K562 (cell line): ENCODE data around the gene RPS2. TPM values are rescaled to one million over a fixed set of nuclear protein-coding genes. Genes with fewer than 3 reads are reported as not detected.

Experiments used
- BACH1 ChIP-seq: fragments of 200-800 bp; sonication (Bioruptor generic); IDR thresholded peaks from 2 replicates; pipeline ENCODE4 v1.6.1; 2016; ENCODE audit warnings: missing genetic modification characterization, missing compliant biosample characterization
- BHLHE40 ChIP-seq: IDR thresholded peaks from 2 replicates; pipeline ENCODE4 v1.6.1; 2011; ENCODE audit warnings: low read length, improper control_type of control experiment
- CSDE1 ChIP-seq, 2 experiments: fragments of 450-650 bp; IDR thresholded peaks; 2 replicates each; pipeline ENCODE4 v1.6.1; 2016; ENCODE audit warnings: mild to moderate bottlenecking in 1 of 2
- ELF1 ChIP-seq: fragments of 200-800 bp; sonication (Bioruptor generic); IDR thresholded peaks from 2 replicates; pipeline ENCODE4 v1.6.1; 2016; ENCODE audit warnings: missing genetic modification characterization, missing compliant biosample characterization
- ELF4 ChIP-seq: fragments of 450-650 bp; formaldehyde crosslinking; IDR thresholded peaks from 2 replicates; pipeline ENCODE4 v1.4.0; 2022; ENCODE audit warnings: missing genetic modification characterization
- ESRRA ChIP-seq: fragments of 450-650 bp; IDR thresholded peaks from 2 replicates; pipeline ENCODE4 v1.6.1; 2014; ENCODE audit warnings: low read depth, mild to moderate bottlenecking, moderate library complexity, borderline replicate concordance
- ETV6 ChIP-seq, 3 experiments: fragments of 150-350 bp in 1 of 3; sonication (generic) in 1 of 3; formaldehyde crosslinking in 1 of 3; IDR thresholded peaks; 2 replicates each; pipeline versions ENCODE4 v1.6.1 to v1.8.0; 2014 to 2022; ENCODE audit warnings: borderline replicate concordance in 2 of 3, low read depth in 2 of 3, antibody characterized with exemption in 1 of 3, low read length in 1 of 3, mild to moderate bottlenecking in 1 of 3, missing genetic modification reagents in 1 of 3
- HCFC1 ChIP-seq: IDR thresholded peaks from 2 replicates; pipeline ENCODE4 v1.6.1; 2012; ENCODE audit warnings: low read depth, low read length, improper control_type of control experiment
- HNRNPH1 ChIP-seq: fragments of 200-400 bp; formaldehyde crosslinking; optimal IDR thresholded peaks from 2 replicates; pipeline ENCODE3; 2017; ENCODE audit warnings: low read depth, mild to moderate bottlenecking, low read length, moderate library complexity
- KDM4B ChIP-seq, 2 experiments: fragments of 450-650 bp in 1 of 2; sonication (generic) in 1 of 2; IDR thresholded peaks; 2 replicates each; pipeline ENCODE4 v1.6.1; 2016 to 2017; ENCODE audit warnings: borderline replicate concordance in 2 of 2, antibody characterized with exemption in 1 of 2, low read depth in 1 of 2, mild to moderate bottlenecking in 1 of 2
- MAZ ChIP-seq, 2 experiments: fragments of 450-650 bp in 1 of 2; sonication (generic) in 1 of 2; formaldehyde crosslinking; IDR thresholded peaks in 1 of 2; conservative IDR thresholded peaks in 1 of 2; 2 replicates each; pipeline versions ENCODE4 v1.4.0 to v1.5.0; 2020; ENCODE audit warnings: mild to moderate bottlenecking in 1 of 2, missing genetic modification reagents in 1 of 2
- MITF ChIP-seq: IDR thresholded peaks from 2 replicates; pipeline ENCODE4 v1.6.1; 2014; ENCODE audit warnings: antibody characterized with exemption
- NR2F6 ChIP-seq: fragments of 450-650 bp; formaldehyde crosslinking; IDR thresholded peaks from 2 replicates; pipeline ENCODE4 v1.4.0; 2020; ENCODE audit warnings: mild to moderate bottlenecking
- PRPF4 ChIP-seq: fragments of 200-400 bp; formaldehyde crosslinking; IDR thresholded peaks from one replicate; pipeline ENCODE4 v1.6.1; 2017; ENCODE audit warnings: low read length, low read depth, mild to moderate bottlenecking; ENCODE audit not compliant: insufficient read depth, poor library complexity, severe bottlenecking
- PTTG1 ChIP-seq: fragments of 450-650 bp; IDR thresholded peaks from 2 replicates; pipeline ENCODE4 v1.6.1; 2016; ENCODE audit warnings: low read depth, mild to moderate bottlenecking, missing genetic modification characterization, missing compliant biosample characterization
- SMAD2 ChIP-seq: fragments of 150-350 bp; IDR thresholded peaks from 2 replicates; pipeline ENCODE4 v1.6.1; 2014; ENCODE audit warnings: low read depth, mild to moderate bottlenecking, low read length
- TAF1 ChIP-seq: IDR thresholded peaks from 2 replicates; pipeline ENCODE4 v1.6.1; 2011; ENCODE audit warnings: mild to moderate bottlenecking, low read length, moderate library complexity; ENCODE audit not compliant: insufficient read depth, control insufficient read depth, severe bottlenecking; ENCODE audit errors: extremely low read depth
- TEAD1 ChIP-seq, 2 experiments: fragments of 450-650 bp in 1 of 2; sonication (generic) in 1 of 2; formaldehyde crosslinking; IDR thresholded peaks; 2 replicates each; pipeline versions ENCODE4 v1.4.0 to v1.8.0; 2020 to 2022; ENCODE audit warnings: mild to moderate bottlenecking in 2 of 2, missing genetic modification reagents in 1 of 2
- ZNF282 ChIP-seq: sonication (generic); formaldehyde crosslinking; IDR thresholded peaks from 2 replicates; pipeline ENCODE4 v1.8.1; 2023; ENCODE audit warnings: missing genetic modification reagents
- polyA plus RNA-seq, 8 experiments: library from polyadenylated mRNA; depleted of rRNA in 4 of 8; stranded (reverse) in 5 of 8; unstranded in 3 of 8; fragments of >200 nt; fragmentation: Nextera tagmentation in 2 of 8; fragmentation: Illumina TruSeq in 1 of 8; extraction: Ambion mirVana in 2 of 8; extraction: Trizol in 1 of 8; gene quantifications; 2 replicates each; pipeline versions ENCODE4 v1.2.1 to v1.2.3, GENCODE V29; 2011 to 2014; ENCODE audit warnings: inconsistent platforms in 1 of 8, missing spikeins in 1 of 8
- total RNA-seq, 7 experiments: library from RNA; depleted of rRNA in 6 of 7; stranded (reverse); fragments of >200 nt in 6 of 7; fragmentation: Illumina TruSeq in 2 of 7; extraction: Trizol in 2 of 7; gene quantifications; 2 replicates each; pipeline versions ENCODE4 v1.2.1 to v1.2.3, GENCODE V29; 2011 to 2021; ENCODE audit warnings: low replicate concordance in 1 of 7
- TF ChIP-seq, protein P1 (sequence below), 2 experiments: fragments of 150-350 bp in 1 of 2; IDR thresholded peaks; 2 replicates each; pipeline ENCODE4 v1.6.1; 2012 to 2016; ENCODE audit warnings: low read depth in 2 of 2, low read length in 2 of 2, mild to moderate bottlenecking in 1 of 2, moderate library complexity in 1 of 2
- TF ChIP-seq, protein P2 (sequence below): fragments of 250-450 bp; sonication (Bioruptor Pico); IDR thresholded peaks from 2 replicates; pipeline ENCODE4 v1.5.0; 2021

Gene RPS2
- total and polyA plus RNA-seq, 9 of the 15 experiments (the other 6 are each of a cell fraction or from before 2014, with no cell fraction given), result 834 to 4,794 (median 3,793) TPM

DNA sequence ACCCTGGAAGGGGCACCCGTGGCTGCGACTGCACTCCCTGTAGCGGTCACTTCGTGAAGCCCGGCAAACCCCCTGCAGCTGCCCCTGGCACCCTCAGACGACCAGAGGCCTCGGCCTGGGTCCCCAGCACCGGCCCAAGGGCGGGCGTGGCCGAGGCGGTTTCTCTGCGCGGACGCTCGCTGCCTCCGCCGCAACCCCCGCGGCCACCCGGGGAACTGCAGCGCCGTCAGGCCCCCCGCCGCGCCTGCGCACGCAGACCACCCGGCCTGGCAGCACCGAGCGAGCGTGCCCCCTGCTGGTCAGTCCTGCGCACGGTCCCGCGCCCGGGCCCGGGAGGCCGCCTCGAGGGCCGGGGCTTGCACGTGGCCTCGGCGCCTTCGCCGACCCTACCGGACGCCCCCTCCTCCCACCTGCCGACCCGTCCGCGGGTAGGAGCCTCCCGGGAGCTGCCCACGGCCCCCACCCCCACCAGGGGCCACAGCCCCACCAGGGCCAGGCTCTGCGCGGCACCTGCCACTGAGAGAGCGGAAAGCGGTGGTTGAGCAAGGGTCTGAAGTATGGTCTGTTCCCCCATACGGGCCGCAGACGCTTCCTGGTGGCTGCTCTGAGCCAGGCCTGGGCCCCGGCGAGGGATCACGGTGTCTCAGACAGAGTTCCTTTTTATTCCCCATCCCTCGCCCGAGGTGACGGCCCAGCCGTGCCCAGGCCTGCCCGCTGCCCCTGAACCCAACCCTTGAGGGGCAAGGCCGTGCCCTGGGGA, 34.9 kb downstream of the RPS2 start (continued):
- TF ChIP-seq, protein P1, sequence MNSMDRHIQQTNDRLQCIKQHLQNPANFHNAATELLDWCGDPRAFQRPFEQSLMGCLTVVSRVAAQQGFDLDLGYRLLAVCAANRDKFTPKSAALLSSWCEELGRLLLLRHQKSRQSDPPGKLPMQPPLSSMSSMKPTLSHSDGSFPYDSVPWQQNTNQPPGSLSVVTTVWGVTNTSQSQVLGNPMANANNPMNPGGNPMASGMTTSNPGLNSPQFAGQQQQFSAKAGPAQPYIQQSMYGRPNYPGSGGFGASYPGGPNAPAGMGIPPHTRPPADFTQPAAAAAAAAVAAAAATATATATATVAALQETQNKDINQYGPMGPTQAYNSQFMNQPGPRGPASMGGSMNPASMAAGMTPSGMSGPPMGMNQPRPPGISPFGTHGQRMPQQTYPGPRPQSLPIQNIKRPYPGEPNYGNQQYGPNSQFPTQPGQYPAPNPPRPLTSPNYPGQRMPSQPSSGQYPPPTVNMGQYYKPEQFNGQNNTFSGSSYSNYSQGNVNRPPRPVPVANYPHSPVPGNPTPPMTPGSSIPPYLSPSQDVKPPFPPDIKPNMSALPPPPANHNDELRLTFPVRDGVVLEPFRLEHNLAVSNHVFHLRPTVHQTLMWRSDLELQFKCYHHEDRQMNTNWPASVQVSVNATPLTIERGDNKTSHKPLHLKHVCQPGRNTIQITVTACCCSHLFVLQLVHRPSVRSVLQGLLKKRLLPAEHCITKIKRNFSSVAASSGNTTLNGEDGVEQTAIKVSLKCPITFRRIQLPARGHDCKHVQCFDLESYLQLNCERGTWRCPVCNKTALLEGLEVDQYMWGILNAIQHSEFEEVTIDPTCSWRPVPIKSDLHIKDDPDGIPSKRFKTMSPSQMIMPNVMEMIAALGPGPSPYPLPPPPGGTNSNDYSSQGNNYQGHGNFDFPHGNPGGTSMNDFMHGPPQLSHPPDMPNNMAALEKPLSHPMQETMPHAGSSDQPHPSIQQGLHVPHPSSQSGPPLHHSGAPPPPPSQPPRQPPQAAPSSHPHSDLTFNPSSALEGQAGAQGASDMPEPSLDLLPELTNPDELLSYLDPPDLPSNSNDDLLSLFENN (IDR thresholded peaks at IDR 0.05; ENCODE audit: low read depth in 2 of 2, low read length in 2 of 2), result no peak
- TF ChIP-seq MITF (0 out of 2 replicates have a peak, but pooled peaks have one; percentile 15), HCFC1 (peak; percentile 36; the same call in 1 of the 2 replicates), ZNF282 (CRISPR knock-in tag) (peak; percentile 92; the same call in 1 of the 2 replicates), BHLHE40 (peak; percentile 44), BACH1 (tag) (no peak), ESRRA (peak; percentile 74), CSDE1 (IDR thresholded peaks at IDR 0.05) (no peak), MAZ (CRISPR knock-in tag; conservative IDR thresholded peaks at IDR 0.05 in 1 of 2, IDR thresholded peaks at IDR 0.05 in 1 of 2) (peak; percentile 59 to 79; a peak in 3 of 4 replicates), ELF4 (CRISPR knock-in tag) (no peak), ELF1 (tag) (no peak), SMAD2 (no peak), TAF1 (no peak), KDM4B (IDR thresholded peaks at IDR 0.05; ENCODE audit: borderline replicate concordance in 2 of 2, low read depth in 1 of 2) (no peak), PRPF4 (no peak), PTTG1 (tag) (no peak), ETV6 (IDR thresholded peaks at IDR 0.05; ENCODE audit: borderline replicate concordance in 1 of 2, low read depth in 2 of 2, low read length in 1 of 2) (no peak; a peak in 1 of 4 replicates), ETV6 (CRISPR knock-in tag; IDR thresholded peaks at IDR 0.05; ENCODE audit: borderline replicate concordance) (no peak), TEAD1 (CRISPR knock-in tag; IDR thresholded peaks at IDR 0.05) (peak in 1 of 2 experiments; percentile 89; a peak in 2 of 4 replicates), HNRNPH1 (no peak), NR2F6 (CRISPR knock-in tag) (no peak)
- TF ChIP-seq, protein P2, sequence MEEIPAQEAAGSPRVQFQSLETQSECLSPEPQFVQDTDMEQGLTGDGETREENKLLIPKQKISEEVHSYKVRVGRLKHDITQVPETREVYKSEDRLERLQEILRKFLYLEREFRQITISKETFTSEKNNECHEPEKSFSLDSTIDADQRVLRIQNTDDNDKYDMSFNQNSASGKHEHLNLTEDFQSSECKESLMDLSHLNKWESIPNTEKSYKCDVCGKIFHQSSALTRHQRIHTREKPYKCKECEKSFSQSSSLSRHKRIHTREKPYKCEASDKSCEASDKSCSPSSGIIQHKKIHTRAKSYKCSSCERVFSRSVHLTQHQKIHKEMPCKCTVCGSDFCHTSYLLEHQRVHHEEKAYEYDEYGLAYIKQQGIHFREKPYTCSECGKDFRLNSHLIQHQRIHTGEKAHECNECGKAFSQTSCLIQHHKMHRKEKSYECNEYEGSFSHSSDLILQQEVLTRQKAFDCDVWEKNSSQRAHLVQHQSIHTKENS (CRISPR knock-in tag), result no peak
